Natural killer cell (primary cell): ENCODE results near the gene NAT16. TPM values are rescaled to one million over a fixed set of nuclear protein-coding genes. Genes with fewer than 3 reads are reported as not detected.

Experiments used
- ATAC-seq, 3 donors: fragments of 150-1000 bp in 2 of 3; fragments of 200-7000 bp in 1 of 3; cut with Tn5 transposase; 1 replicate in 1 of 3; 2 replicates in 2 of 3; pipeline ENCODE4 v1.10.0; 2021; ENCODE audit warnings: mild to moderate bottlenecking in 2 of 3, moderate library complexity in 2 of 3
- DNase-seq, 2 donors: peaks; one replicate each; pipeline versions ENCODE4 v3.0.0 to v3.0.0-alpha.2; 2013 to 2021; ENCODE audit warnings: mixed read lengths in 1 of 2
- H3K27ac ChIP-seq: one replicate; pipeline ENCODE4 v1.5.1; 2013; ENCODE audit warnings: mild to moderate bottlenecking, low read length
- H3K27me3 ChIP-seq: one replicate; pipeline ENCODE4 v1.6.1; 2013; ENCODE audit warnings: low read length; ENCODE audit not compliant: control insufficient read depth, insufficient read depth
- H3K36me3 ChIP-seq: one replicate; pipeline ENCODE4 v1.6.1; 2013; ENCODE audit warnings: low read length; ENCODE audit not compliant: control insufficient read depth, insufficient read depth
- H3K4me1 ChIP-seq: one replicate; pipeline ENCODE4 v1.6.1; 2013; ENCODE audit warnings: low read length; ENCODE audit not compliant: control insufficient read depth, insufficient read depth
- H3K4me3 ChIP-seq: one replicate; pipeline ENCODE4 v1.5.1; 2013; ENCODE audit warnings: low read length
- H3K9me3 ChIP-seq: one replicate; pipeline ENCODE4 v1.6.1; 2013; ENCODE audit warnings: low read length; ENCODE audit not compliant: control insufficient read depth, insufficient read depth
- H3K27ac Mint-ChIP-seq, 2 donors: one replicate each; pipeline ENCODE4 v1.8.0; 2022; ENCODE audit warnings: mild to moderate bottlenecking in 2 of 2, mixed read lengths in 2 of 2, moderate library complexity in 1 of 2
- H3K27me3 Mint-ChIP-seq, 2 donors: one replicate each; pipeline ENCODE4 v1.8.0; 2022; ENCODE audit warnings: low read depth in 2 of 2, mixed read lengths in 2 of 2
- H3K36me3 Mint-ChIP-seq: one replicate; pipeline ENCODE4 v1.8.0; 2022; ENCODE audit warnings: mixed read lengths
- H3K4me1 Mint-ChIP-seq, 2 donors: one replicate each; pipeline ENCODE4 v1.8.0; 2022; ENCODE audit warnings: mixed read lengths in 2 of 2
- H3K4me3 Mint-ChIP-seq: one replicate; pipeline ENCODE4 v1.8.0; 2022; ENCODE audit warnings: mild to moderate bottlenecking, moderate library complexity, mixed read lengths
- H3K9me3 Mint-ChIP-seq, 2 donors: one replicate each; pipeline ENCODE4 v1.8.0; 2022; ENCODE audit warnings: mixed read lengths in 2 of 2
- CTCF ChIP-seq: fragments of 200-600 bp; IDR thresholded peaks from one replicate; pipeline ENCODE4 v1.8.0; 2022; ENCODE audit warnings: antibody characterized with exemption
- WGBS: methylation state at CpG from one replicate; pipeline ENCODE4 v1.1.7; 2013; ENCODE audit warnings: missing lambda C conversion rate; ENCODE audit not compliant: insufficient coverage; 5-methylcytosine and 5-hydroxymethylcytosine counted together
- intact Hi-C: fragments of 100-400 bp; cut with micrococcal nuclease; formaldehyde crosslinking; loops from one replicate; pipeline ENCODE4 v1.14.2; 2022
- total RNA-seq, 4 donors: library from RNA; stranded (reverse); fragments of 120-200 nt in 1 of 4; gene quantifications; one replicate each; pipeline versions ENCODE4 v1.2.3 to v1.2.4, GENCODE V29; 2013 to 2022

The NAT16 gene
- total RNA-seq, 3 donors from 2014 or later (not counting 1 experiment from before 2014, with no cell fraction given): not detected

GRCh38 chr7:101156866-101157589 lies 23.1 kb downstream of the NAT16 start:
- intact Hi-C loops: no loop called here
- no peak overlapping the region for H3K4me3 ChIP-seq
- no peaks in the 10 kb centered on the region for H3K36me3 Mint-ChIP-seq
- WGBS: 94% methylated on average over 14 of the region's 14 CpGs
- ATAC-seq (no peak), DNase-seq (no peak)
- no peaks in the 10 kb centered on the region for H3K36me3 ChIP-seq
- no peaks in the 10 kb centered on the region for H3K9me3 ChIP-seq
- H3K27me3 Mint-ChIP-seq: peaks cover 0 to 9% of the 10 kb centered on the region in 2 donors
- peak overlapping the region; percentile 13 for H3K4me3 Mint-ChIP-seq
- no peak overlapping the region for H3K27ac ChIP-seq
- H3K27ac Mint-ChIP-seq: no peak overlapping the region
- H3K9me3 Mint-ChIP-seq: no peaks in the 10 kb centered on the region
- H3K27me3 ChIP-seq: peaks cover 2% of the 10 kb centered on the region
- no peak for TF ChIP-seq CTCF
- H3K4me1 ChIP-seq: peaks cover 18% of the 10 kb centered on the region
- H3K4me1 Mint-ChIP-seq: peaks cover 6 to 11% of the 10 kb centered on the region in 2 donors

- Histone ChIP-seq H3K9me3 (no peaks in the 10 kb centered on the region), H3K27ac (no peak overlapping the region), H3K4me3 (no peak overlapping the region), H3K4me1 (peaks cover 18% of the 10 kb centered on the region), H3K27me3 (no peaks in the 10 kb centered on the region), H3K36me3 (no peaks in the 10 kb centered on the region)
- no peak for ATAC-seq
- Mint-ChIP-seq H3K9me3 (no peaks in the 10 kb centered on the region), H3K36me3 (no peaks in the 10 kb centered on the region), H3K27me3 (peaks cover 0 to 8% of the 10 kb centered on the region in 2 donors), H3K4me1 (peaks cover 6 to 11% of the 10 kb centered on the region in 2 donors), H3K27ac (no peak overlapping the region), H3K4me3 (peak overlapping the region; percentile 21)
- TF ChIP-seq CTCF: no peak
- intact Hi-C loops: no loop called here
- WGBS: 98% methylated on average over 6 of the region's 6 CpGs
- no peak for DNase-seq
These were observed 23.8 kb downstream of the NAT16 start for GRCh38 chr7:101156277-101156676.

GRCh38 chr7:101155303-101155702 lies 24.8 kb downstream of the NAT16 start:
- ATAC-seq (no peak), DNase-seq (peak in 1 of 2 donors; percentile 17)
- Mint-ChIP-seq H3K27ac (no peak overlapping the region), H3K36me3 (no peaks in the 10 kb centered on the region), H3K4me1 (peaks cover 6 to 11% of the 10 kb centered on the region in 2 donors), H3K9me3 (no peaks in the 10 kb centered on the region), H3K4me3 (peak overlapping the region; percentile 72), H3K27me3 (peaks cover 0 to 4% of the 10 kb centered on the region in 2 donors)
- Histone ChIP-seq H3K27me3 (no peaks in the 10 kb centered on the region), H3K4me3 (no peak overlapping the region), H3K9me3 (no peaks in the 10 kb centered on the region), H3K36me3 (no peaks in the 10 kb centered on the region), H3K27ac (no peak overlapping the region), H3K4me1 (peaks cover 18% of the 10 kb centered on the region)
- no peak for TF ChIP-seq CTCF
- intact Hi-C loops: no loop called here
- WGBS: 52% methylated on average over 4 of the region's 4 CpGs

- no peaks in the 10 kb centered on the region for H3K9me3 ChIP-seq
- H3K4me1 ChIP-seq: peaks cover 18% of the 10 kb centered on the region
- ATAC-seq (no peak), DNase-seq (peak in 1 of 2 donors; percentile 39)
- no peak overlapping the region for H3K27ac ChIP-seq
- TF ChIP-seq CTCF: no peak
- H3K36me3 ChIP-seq: no peaks in the 10 kb centered on the region
- Mint-ChIP-seq H3K27me3 (peaks cover 3 to 4% of the 10 kb centered on the region in 2 donors), H3K36me3 (no peaks in the 10 kb centered on the region), H3K4me1 (peaks cover 6 to 11% of the 10 kb centered on the region in 2 donors), H3K27ac (no peak overlapping the region), H3K4me3 (peak overlapping the region; percentile 72), H3K9me3 (no peaks in the 10 kb centered on the region)
- H3K4me3 ChIP-seq: peak overlapping the region; percentile 55
- H3K27me3 ChIP-seq: no peaks in the 10 kb centered on the region
- WGBS: under 1% methylated on average over 34 of the region's 34 CpGs
- intact Hi-C loops: no loop called here
These were observed 25.4 kb downstream of the NAT16 start for GRCh38 chr7:101154693-101155102.
